K562 (cell line): ENCODE measurements around the gene PLXNA3. TPM values are rescaled to one million over a fixed set of nuclear protein-coding genes. Genes with fewer than 3 reads are reported as not detected.
A peak's percentile ranks its signal among the peaks of the same experiment; 100 is the strongest.

ENCODE experiments used
- ATAC-seq: fragments of 200-7000 bp; cut with Tn5 transposase; 3 replicates; pipeline ENCODE4 v1.9.1; 2020; ENCODE audit warnings: moderate library complexity
- BruUV-seq: library from RNA; stranded (reverse); fragments of 400-500 nt; replicated peaks from 2 replicates; lab custom pipeline; 2021; lab: Mats Ljungman, UMichigan
- CTCF ChIA-PET: fragments of 300-600 bp; formaldehyde crosslinking; extraction: SDS; loops from one replicate; lab custom pipeline; 2021; ENCODE audit warnings: low intra/inter-chr PET ratio; lab: Yijun Ruan, JAX
- POLR2A ChIA-PET: fragments of 300-600, 350-650 bp; sonication (Branson Sonifier 250); formaldehyde crosslinking; extraction: SDS; loops from one replicate; lab custom pipeline; 2021; ENCODE audit warnings: antibody characterized with exemption, inconsistent platforms; lab: Yijun Ruan, JAX
- DNase-seq, 4 experiments: peaks; one replicate each; pipeline versions ENCODE4 v3.0.0 to v3.0.0-alpha.2; 2011 to 2018; ENCODE audit warnings: low spot score in 3 of 4, mixed read lengths in 3 of 4; ENCODE audit errors: extremely low read depth in 1 of 4
- FAIRE-seq: peaks from 2 replicates; lab custom pipeline; 2011; peaks lifted over from hg19 to GRCh38; lab: Jason Lieb, UNC
- H2AFZ ChIP-seq: 2 replicates; pipeline ENCODE4 v1.6.0; 2011; ENCODE audit warnings: low read depth, low read length, control low read depth, inconsistent platforms
- H3K27ac ChIP-seq: fragments of 200-600 bp; 3 replicates; pipeline ENCODE4 v1.8.0; 2011; ENCODE audit warnings: low read depth, mild to moderate bottlenecking, control low read depth, inconsistent platforms, low read length, moderate library complexity, mixed read lengths; ENCODE audit errors: extremely low read depth
- H3K27me3 ChIP-seq, 2 experiments: fragments of 300-600 bp in 1 of 2; 2 replicates in 1 of 2; 3 replicates in 1 of 2; pipeline versions ENCODE4 v1.6.0 to v1.8.0; 2011; ENCODE audit warnings: inconsistent platforms in 2 of 2, low read length in 2 of 2, mild to moderate bottlenecking in 1 of 2, mixed read lengths in 1 of 2, moderate library complexity in 1 of 2; ENCODE audit not compliant: control insufficient read depth in 2 of 2, insufficient read depth in 2 of 2
- H3K36me3 ChIP-seq: fragments of 300-600 bp; 3 replicates; pipeline ENCODE4 v1.8.0; 2011; ENCODE audit warnings: mild to moderate bottlenecking, low read length, inconsistent platforms; ENCODE audit not compliant: control insufficient read depth, insufficient read depth
- H3K4me1 ChIP-seq, 2 experiments: fragments of 200-600 bp in 1 of 2; replicated peaks in 1 of 2; 2 replicates in 1 of 2; 3 replicates in 1 of 2; pipeline versions ENCODE4 v1.5.1 to v1.8.0; 2011; ENCODE audit warnings: inconsistent platforms in 2 of 2, low read length in 2 of 2, mild to moderate bottlenecking in 1 of 2, mixed read lengths in 1 of 2, moderate library complexity in 1 of 2; ENCODE audit not compliant: control insufficient read depth in 2 of 2, insufficient read depth in 2 of 2
- H3K4me2 ChIP-seq: 2 replicates; pipeline ENCODE4 v1.6.1; 2011; ENCODE audit warnings: low read length, control low read depth, inconsistent platforms, mixed read lengths; ENCODE audit not compliant: insufficient read depth
- H3K4me3 ChIP-seq: fragments of 200-600 bp; sonication (generic), shearing (Covaris generic); 2 replicates; pipeline ENCODE4 v1.5.1; 2016; ENCODE audit warnings: control low read depth, inconsistent platforms
- H3K79me2 ChIP-seq: fragments of 200-600 bp; 3 replicates; pipeline ENCODE4 v1.8.0; 2011; ENCODE audit warnings: low read length, inconsistent platforms; ENCODE audit not compliant: control insufficient read depth, insufficient read depth
- H3K9ac ChIP-seq, 2 experiments: 2 replicates each; pipeline versions ENCODE4 v1.6.0 to v1.6.1; 2011; ENCODE audit warnings: low read depth in 2 of 2, low read length in 2 of 2, control low read depth in 1 of 2, inconsistent platforms in 1 of 2, mild to moderate bottlenecking in 1 of 2, mixed read lengths in 1 of 2; ENCODE audit not compliant: insufficient read depth in 1 of 2
- H3K9me1 ChIP-seq: one replicate; pipeline ENCODE4 v1.6.0; 2011; ENCODE audit warnings: inconsistent platforms, mild to moderate bottlenecking, low read length, moderate library complexity; ENCODE audit not compliant: control insufficient read depth, insufficient read depth
- H3K9me3 ChIP-seq: replicated peaks from 2 replicates; pipeline ENCODE4 v1.5.1; 2011; ENCODE audit warnings: low read depth, low read length, inconsistent platforms; ENCODE audit not compliant: control insufficient read depth, insufficient read depth
- H4K20me1 ChIP-seq: replicated peaks from 2 replicates; pipeline ENCODE4 v1.6.1; 2011; ENCODE audit warnings: low read length, inconsistent platforms, mixed read lengths; ENCODE audit not compliant: control insufficient read depth, insufficient read depth
- BCL6 ChIP-seq: fragments of 250-450 bp; sonication (Bioruptor Pico); IDR thresholded peaks from 2 replicates; pipeline ENCODE4 v1.4.0; 2020
- CBX1 ChIP-seq: sonication (generic); IDR thresholded peaks from 2 replicates; pipeline ENCODE4 v1.6.1; 2016; ENCODE audit warnings: antibody characterized with exemption, low read depth, mild to moderate bottlenecking
- CBX5 ChIP-seq: IDR thresholded peaks from 2 replicates; pipeline ENCODE4 v1.6.1; 2014; ENCODE audit warnings: low read depth, borderline replicate concordance
- COPS2 ChIP-seq: fragments of 450-650 bp; conservative IDR thresholded peaks from 2 replicates; pipeline ENCODE4 v1.6.1; 2016; ENCODE audit warnings: mild to moderate bottlenecking, moderate library complexity
- CTCF ChIP-seq, 3 experiments: IDR thresholded peaks in 2 of 3; conservative IDR thresholded peaks in 1 of 3; 2 replicates each; pipeline ENCODE4 v1.5.1; 2011 to 2012; ENCODE audit warnings: low read length in 3 of 3, mild to moderate bottlenecking in 3 of 3, control low read depth in 2 of 3, improper control_type of control experiment in 1 of 3, inconsistent platforms in 1 of 3, low read depth in 1 of 3, mixed read lengths in 1 of 3, moderate library complexity in 1 of 3; ENCODE audit not compliant: insufficient read depth in 2 of 3
- DIDO1 ChIP-seq: fragments of 450-650 bp; IDR thresholded peaks from 2 replicates; pipeline ENCODE4 v1.6.1; 2016; ENCODE audit warnings: low read depth, missing biosample characterization, missing genetic modification characterization
- ELF2 ChIP-seq: fragments of 250-450 bp; sonication (Bioruptor Pico); IDR thresholded peaks from 2 replicates; pipeline ENCODE4 v1.5.0; 2021; ENCODE audit warnings: mild to moderate bottlenecking
- HBP1 ChIP-seq: fragments of 450-650 bp; formaldehyde crosslinking; IDR thresholded peaks from 2 replicates; pipeline ENCODE4 v1.4.0; 2022; ENCODE audit warnings: missing genetic modification characterization
- HLTF ChIP-seq: fragments of 450-650 bp; IDR thresholded peaks from 2 replicates; pipeline ENCODE4 v1.6.1; 2016
- MED1 ChIP-seq: sonication (generic); formaldehyde crosslinking; IDR thresholded peaks from 2 replicates; pipeline ENCODE4 v1.8.1; 2023; ENCODE audit warnings: missing genetic modification reagents, borderline replicate concordance
- MTA2 ChIP-seq: fragments of 450-650 bp; IDR thresholded peaks from 2 replicates; pipeline ENCODE4 v1.6.1; 2016; ENCODE audit warnings: low read depth
- NFE2 ChIP-seq: IDR thresholded peaks from 2 replicates; pipeline ENCODE4 v1.6.1; 2014; ENCODE audit warnings: antibody characterized with exemption, low read depth
- SMARCB1 ChIP-seq: IDR thresholded peaks from 2 replicates; pipeline ENCODE4 v1.6.1; 2011; ENCODE audit warnings: improper control_type of control experiment, low read depth; ENCODE audit not compliant: insufficient read length
- YBX1 ChIP-seq: fragments of 450-650 bp; IDR thresholded peaks from 2 replicates; pipeline ENCODE4 v1.7.1; 2016; ENCODE audit warnings: mild to moderate bottlenecking
- ZNF740 ChIP-seq, 3 experiments: fragments of 200-800 bp in 1 of 3; sonication (Bioruptor generic) in 1 of 3; sonication (generic) in 1 of 3; formaldehyde crosslinking in 1 of 3; IDR thresholded peaks; 2 replicates each; pipeline versions ENCODE4 v1.6.1 to v1.8.0; 2016 to 2022; ENCODE audit warnings: mild to moderate bottlenecking in 2 of 3, missing compliant biosample characterization in 2 of 3, missing genetic modification characterization in 2 of 3, missing genetic modification reagents in 1 of 3
- WGBS: fragments of 100-300 bp; shearing (Covaris generic); methylation state at CpG from one replicate; pipeline ENCODE4 v1.1.6; 2016; ENCODE audit warnings: low coverage, mixed read lengths; ENCODE audit not compliant: insufficient coverage; ENCODE audit errors: missing lambda C conversion rate; 5-methylcytosine and 5-hydroxymethylcytosine counted together
- in situ Hi-C: fragments of 300-500 bp; cut with MboI; formaldehyde crosslinking; loops from 4 replicates; pipeline ENCODE4 v1.15.0; 2018; ENCODE audit warnings: inconsistent platforms, mixed read lengths
- intact Hi-C: fragments of 100-400 bp; cut with micrococcal nuclease; formaldehyde crosslinking; loops from 2 replicates; pipeline ENCODE4 v1.14.2; 2022
- polyA plus RNA-seq, 8 experiments: library from polyadenylated mRNA; depleted of rRNA in 4 of 8; stranded (reverse) in 5 of 8; unstranded in 3 of 8; fragments of >200 nt; fragmentation: Nextera tagmentation in 2 of 8; fragmentation: Illumina TruSeq in 1 of 8; extraction: Ambion mirVana in 2 of 8; extraction: Trizol in 1 of 8; gene quantifications; 2 replicates each; pipeline versions ENCODE4 v1.2.1 to v1.2.3, GENCODE V29; 2011 to 2014; ENCODE audit warnings: inconsistent platforms in 1 of 8, missing spikeins in 1 of 8
- total RNA-seq, 7 experiments: library from RNA; depleted of rRNA in 6 of 7; stranded (reverse); fragments of >200 nt in 6 of 7; fragmentation: Illumina TruSeq in 2 of 7; extraction: Trizol in 2 of 7; gene quantifications; 2 replicates each; pipeline versions ENCODE4 v1.2.1 to v1.2.3, GENCODE V29; 2011 to 2021; ENCODE audit warnings: low replicate concordance in 1 of 7

The PLXNA3 gene
- total and polyA plus RNA-seq, 9 of the 15 experiments (the other 6 are each of a cell fraction or from before 2014, with no cell fraction given): 0.32 to 47.8 (median 7.5) TPM

GRCh38 chrX:154502098-154502497 is 44.0 kb downstream of the PLXNA3 start:
- Histone ChIP-seq H3K27ac (no peak overlapping the region), H3K9me1 (no peaks in the 10 kb centered on the region), H4K20me1 (no peaks in the 10 kb centered on the region), H3K9ac (no peak overlapping the region), H3K9me3 (no peaks in the 10 kb centered on the region; the same call in 1 of the 2 replicates), H3K27me3 (no peaks in the 10 kb centered on the region), H3K4me2 (no peak overlapping the region), H3K79me2 (no peaks in the 10 kb centered on the region), H3K4me3 (no peak overlapping the region), H3K4me1 (peaks cover 8 to 11% of the 10 kb centered on the region in 2 experiments; a peak in 4 of 5 replicates), H3K36me3 (peaks cover 22% of the 10 kb centered on the region; the same call in 2 of the 3 replicates), H2AFZ (no peak overlapping the region)
- 96% methylated on average over 4 of the region's 8 CpGs for WGBS
- no TSS peak for BruUV-seq
- DNase-seq: no peak
- FAIRE-seq: no peak
- intact Hi-C loops (no loop called here), in situ Hi-C loops (no loop called here)
- CTCF ChIA-PET: no interaction called here
- no peak for ATAC-seq
- POLR2A ChIA-PET: interaction anchor here (1.2 to 1.8 kb wide), 3 partner anchors 9 to 14 kb away, joined by 3 to 8 read pairs (median 4); partner anchors contain the start of genes FAM3A and SLC10A3
- no peak for TF ChIP-seq HLTF
- no peak for TF ChIP-seq ELF2 (CRISPR knock-in tag)
- no peak for TF ChIP-seq SMARCB1
- TF ChIP-seq CTCF (IDR thresholded peaks at IDR 0.05 in 2 of 3, conservative IDR thresholded peaks at IDR 0.05 in 1 of 3; ENCODE audit: insufficient read depth in 2 of 3, low read depth in 1 of 3, low read length in 3 of 3): no peak
- no peak for TF ChIP-seq COPS2
- no peak for TF ChIP-seq NFE2
- no peak for TF ChIP-seq CBX5
- no peak for TF ChIP-seq MED1
- no peak for TF ChIP-seq MTA2
- no peak for TF ChIP-seq YBX1
- TF ChIP-seq ZNF740 (CRISPR knock-in tag; IDR thresholded peaks at IDR 0.05): no peak
- 0 out of 4 replicates have a peak, but pooled peaks of 1 of the 2 experiments have one; percentile 34 for TF ChIP-seq ZNF740 (tag; IDR thresholded peaks at IDR 0.05)
- TF ChIP-seq BCL6: no peak
- TF ChIP-seq HBP1 (CRISPR knock-in tag): no peak
- TF ChIP-seq CBX1: no peak
- no peak for TF ChIP-seq DIDO1
